Measurements from ENCODE around the gene TLX2.

- TF ChIP-seq EZH2 (IDR thresholded peaks at IDR 0.05; ENCODE audit: insufficient read depth, poor library complexity, severe bottlenecking) = no peak
- no peak for TF ChIP-seq EZH2phosphoT487 (IDR thresholded peaks at IDR 0.05; ENCODE audit: insufficient read depth, low read depth)
Observed at GRCh38 chr2:74481431-74481830, 32.8 kb upstream of the TLX2 start.

Data from GM23248 (cell line).